Measurements from ENCODE around the gene DNAJB13. TPM values are rescaled to one million over a fixed set of nuclear protein-coding genes. Genes with fewer than 3 reads are reported as not detected.

DNAJB13 gene
- total and polyA plus RNA-seq, 2 of the 4 experiments (the other 2 are of a cell fraction): 0.18 to 0.48 TPM

- no peak overlapping the region for H4K91ac ChIP-seq (ENCODE audit: insufficient read depth, low read depth, low read length)
- H3K79me1 ChIP-seq (ENCODE audit: low read depth in 1 of 2, low read length in 2 of 2): no peaks in the 10 kb centered on the region
- no peak overlapping the region for H3K18ac ChIP-seq (ENCODE audit: low read depth, low read length)
- no peak overlapping the region for H3K4me3 ChIP-seq (ENCODE audit: insufficient read depth, low read depth, low read length)
- no peak overlapping the region for H2AK5ac ChIP-seq (ENCODE audit: low read depth, low read length)
- H2BK120ac ChIP-seq (ENCODE audit: low read depth, low read length): no peak overlapping the region
- no CpG with 5 or more reads among the region's 4 CpGs for WGBS, 2 experiments (ENCODE audit: extremely low coverage in 2 of 2, insufficient read length in 1 of 2)
- H3K14ac ChIP-seq (replicated peaks; ENCODE audit: low read depth, low read length): no peak overlapping the region
- intact Hi-C loops (cut with micrococcal nuclease): no loop called here
- no peaks in the 10 kb centered on the region for H3K4me1 ChIP-seq (ENCODE audit: control insufficient read depth, insufficient read depth, low read length)
- no peaks in the 10 kb centered on the region for H3K27me3 ChIP-seq (ENCODE audit: control insufficient read depth, insufficient read depth, low read length)
- no peak overlapping the region for H3K4me2 ChIP-seq (ENCODE audit: low read depth, low read length)
- in situ Hi-C loops (cut with MboI; ENCODE audit: low sequenced_read_pairs): no loop called here
- no peak overlapping the region for H3K4ac ChIP-seq (ENCODE audit: low read depth, low read length)
- no peak overlapping the region for H3K56ac ChIP-seq (ENCODE audit: extremely low read depth, insufficient read depth, low read length)
- CTCF ChIA-PET: no interaction called here
- H2BK15ac ChIP-seq (ENCODE audit: low read depth, low read length): no peak overlapping the region
- H2BK5ac ChIP-seq (ENCODE audit: low read depth, low read length, poor library complexity, severe bottlenecking): no peak overlapping the region
- BruUV-seq (replicated peaks): no TSS peak
- dilution Hi-C loops (cut with HindIII; ENCODE audit: low sequenced_read_pairs, unreplicated experiment): no loop called here
- 0 out of 2 replicates have a peak, but pooled peaks cover 4% of the 10 kb centered on the region for H3K9me1 ChIP-seq (ENCODE audit: insufficient read depth, low read length)
- H4K5ac ChIP-seq (ENCODE audit: low read depth, low read length): no peak overlapping the region
- no peak overlapping the region for H3K27ac ChIP-seq (ENCODE audit: insufficient read depth, low read length)
- no peak overlapping the region for H2BK20ac ChIP-seq (ENCODE audit: low read depth, low read length)
- H3K9me3 ChIP-seq (ENCODE audit: control insufficient read depth, insufficient read depth, low read length): no peaks in the 10 kb centered on the region
- no peaks in the 10 kb centered on the region for H4K20me1 ChIP-seq (ENCODE audit: insufficient read depth, low read length)
- no peak overlapping the region for H4K8ac ChIP-seq (ENCODE audit: low read depth in 2 of 2, low read length in 2 of 2)
- TF ChIP-seq RCOR1 (IDR thresholded peaks at IDR 0.05; ENCODE audit: insufficient replicate concordance, low read length) (no peak), MXI1 (IDR thresholded peaks at IDR 0.05; ENCODE audit: borderline replicate concordance, low read depth, low read length) (no peak), CHD1 (IDR thresholded peaks at IDR 0.05; ENCODE audit: low read depth, low read length) (no peak), BHLHE40 (IDR thresholded peaks at IDR 0.05; ENCODE audit: low read depth, low read length) (no peak), FOS (IDR thresholded peaks at IDR 0.05; ENCODE audit: low read depth, low read length) (no peak), CEBPB (IDR thresholded peaks at IDR 0.05; ENCODE audit: low read depth, low read length) (no peak), SMC3 (IDR thresholded peaks at IDR 0.05; ENCODE audit: low read depth, low read length) (no peak), POLR2A (IDR thresholded peaks at IDR 0.05; ENCODE audit: low read depth, low read length) (no peak), MAZ (IDR thresholded peaks at IDR 0.05; ENCODE audit: borderline replicate concordance, low read depth, low read length) (no peak), RFX5 (IDR thresholded peaks at IDR 0.05; ENCODE audit: low read depth, low read length) (no peak), USF2 (IDR thresholded peaks at IDR 0.05; ENCODE audit: low read depth, low read length) (no peak), CTCF (conservative IDR thresholded peaks at IDR 0.05; ENCODE audit: low read depth, low read length) (no peak), RAD21 (IDR thresholded peaks at IDR 0.05; ENCODE audit: low read length) (no peak), NFE2L2 (IDR thresholded peaks at IDR 0.05; ENCODE audit: low read depth, low read length) (no peak), MAFK (IDR thresholded peaks at IDR 0.05; ENCODE audit: low read depth, low read length) (no peak)
- TF ChIP-seq, protein P1, sequence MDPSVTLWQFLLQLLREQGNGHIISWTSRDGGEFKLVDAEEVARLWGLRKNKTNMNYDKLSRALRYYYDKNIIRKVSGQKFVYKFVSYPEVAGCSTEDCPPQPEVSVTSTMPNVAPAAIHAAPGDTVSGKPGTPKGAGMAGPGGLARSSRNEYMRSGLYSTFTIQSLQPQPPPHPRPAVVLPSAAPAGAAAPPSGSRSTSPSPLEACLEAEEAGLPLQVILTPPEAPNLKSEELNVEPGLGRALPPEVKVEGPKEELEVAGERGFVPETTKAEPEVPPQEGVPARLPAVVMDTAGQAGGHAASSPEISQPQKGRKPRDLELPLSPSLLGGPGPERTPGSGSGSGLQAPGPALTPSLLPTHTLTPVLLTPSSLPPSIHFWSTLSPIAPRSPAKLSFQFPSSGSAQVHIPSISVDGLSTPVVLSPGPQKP (IDR thresholded peaks at IDR 0.05; ENCODE audit: borderline replicate concordance, low read depth, low read length): no peak
- no peak overlapping the region for H2AK9ac ChIP-seq (replicated peaks; ENCODE audit: low read depth, low read length, poor library complexity)
- ATAC-seq (ENCODE audit: low read depth) (no peak), DNase-seq (no peak)
- peaks cover 3% of the 10 kb centered on the region for H3K36me3 ChIP-seq (ENCODE audit: control insufficient read depth, insufficient read depth, low read length)
- H3K9ac ChIP-seq (ENCODE audit: low read depth, low read length): no peak overlapping the region
- H3K23ac ChIP-seq (ENCODE audit: low read depth, low read length): no peak overlapping the region
- H2AFZ ChIP-seq (replicated peaks; ENCODE audit: low read length, poor library complexity): no peak overlapping the region
- POLR2A ChIA-PET (ENCODE audit: unreplicated experiment): no interaction called here
Observed at GRCh38 chr11:74002832-74003231, 52.0 kb downstream of the DNAJB13 start.

All from IMR-90 (cell line).